SK-N-SH treated with all-trans-retinoic acid at 6 μM for 48 hours (cell line): ENCODE data around the gene RFPL1.
A peak's percentile ranks its signal among the peaks of the same experiment; 100 is the strongest.
"Not testable (repeated sequence)": the region's sequence is repeated elsewhere in the genome, so short reads cannot be mapped to it uniquely, and the experiment has no call there.

ENCODE experiments used
- ATAC-seq: fragments of 200-7000 bp; cut with Tn5 transposase; 3 replicates; pipeline ENCODE4 v1.9.1; 2020; ENCODE audit warnings: mild to moderate bottlenecking, moderate library complexity
- ARNTL ChIP-seq: fragments of 450-650 bp; formaldehyde crosslinking; IDR thresholded peaks from 2 replicates; pipeline ENCODE4 v1.5.0; 2020; ENCODE audit warnings: low read depth, mild to moderate bottlenecking, moderate library complexity, borderline replicate concordance
- BACH2 ChIP-seq: fragments of 250-450 bp; sonication (Bioruptor Pico); IDR thresholded peaks from 2 replicates; pipeline ENCODE4 v1.9.0; 2021; ENCODE audit warnings: mild to moderate bottlenecking, borderline replicate concordance
- ESRRG ChIP-seq: fragments of 250-450 bp; sonication (Bioruptor Pico); IDR thresholded peaks from 2 replicates; pipeline ENCODE4 v1.6.1; 2021; ENCODE audit warnings: mild to moderate bottlenecking
- OSR1 ChIP-seq: fragments of 250-450 bp; sonication (Bioruptor Pico); IDR thresholded peaks from 2 replicates; pipeline ENCODE4 v1.8.0; 2022; ENCODE audit warnings: moderate library complexity, mild to moderate bottlenecking, inconsistent platforms
- PPARA ChIP-seq: fragments of 250-450 bp; sonication (Bioruptor Pico); IDR thresholded peaks from 2 replicates; pipeline ENCODE4 v1.5.0; 2020; ENCODE audit warnings: mild to moderate bottlenecking, borderline replicate concordance
- RARB ChIP-seq: fragments of 250-450 bp; sonication (Bioruptor Pico); IDR thresholded peaks from 2 replicates; pipeline ENCODE4 v1.8.0; 2021; ENCODE audit warnings: mild to moderate bottlenecking, moderate library complexity
- SNAI2 ChIP-seq: fragments of 250-450 bp; sonication (Bioruptor Pico); IDR thresholded peaks from 2 replicates; pipeline ENCODE4 v1.5.0; 2020; ENCODE audit warnings: mild to moderate bottlenecking, moderate library complexity
- TCF4 ChIP-seq: fragments of 250-450 bp; sonication (Bioruptor Pico); IDR thresholded peaks from 2 replicates; pipeline ENCODE4 v1.8.0; 2021; ENCODE audit warnings: mild to moderate bottlenecking, moderate library complexity, borderline replicate concordance
- TOX ChIP-seq: fragments of 250-450 bp; sonication (Bioruptor Pico); IDR thresholded peaks from 2 replicates; pipeline ENCODE4 v1.8.0; 2021; ENCODE audit warnings: mild to moderate bottlenecking, moderate library complexity, borderline replicate concordance
- ZC3H10 ChIP-seq: fragments of 250-450 bp; sonication (Bioruptor Pico); IDR thresholded peaks from 2 replicates; pipeline ENCODE4 v1.5.1; 2021; ENCODE audit warnings: mild to moderate bottlenecking, moderate library complexity
- ZFP3 ChIP-seq: fragments of 250-450 bp; sonication (Bioruptor Pico); IDR thresholded peaks from 2 replicates; pipeline ENCODE4 v1.5.0; 2020; ENCODE audit warnings: mild to moderate bottlenecking, moderate library complexity
- ZNF565 ChIP-seq: fragments of 450-650 bp; formaldehyde crosslinking; conservative IDR thresholded peaks from 2 replicates; pipeline ENCODE4 v1.5.0; 2020; ENCODE audit warnings: low read depth, mild to moderate bottlenecking, moderate library complexity
- ZNF8 ChIP-seq: fragments of 450-650 bp; formaldehyde crosslinking; IDR thresholded peaks from 2 replicates; pipeline ENCODE4 v1.5.0; 2020; ENCODE audit warnings: mild to moderate bottlenecking, moderate library complexity
- TF ChIP-seq, protein P1 (sequence below): fragments of 250-450 bp; sonication (Bioruptor Pico); IDR thresholded peaks from 2 replicates; pipeline ENCODE4 v1.8.0; 2020; ENCODE audit warnings: mild to moderate bottlenecking, moderate library complexity, borderline replicate concordance
- TF ChIP-seq, protein P2 (sequence below): fragments of 250-450 bp; sonication (Bioruptor Pico); IDR thresholded peaks from 2 replicates; pipeline ENCODE4 v1.5.1; 2021; ENCODE audit warnings: mild to moderate bottlenecking, moderate library complexity
- TF ChIP-seq, protein P3 (sequence below): fragments of 250-450 bp; sonication (Bioruptor Pico); IDR thresholded peaks from 2 replicates; pipeline ENCODE4 v1.8.0; 2021; ENCODE audit warnings: low read depth, mild to moderate bottlenecking, moderate library complexity, borderline replicate concordance
- TF ChIP-seq, protein P4 (sequence below): fragments of 250-450 bp; sonication (Bioruptor Pico); IDR thresholded peaks from 2 replicates; pipeline ENCODE4 v1.5.1; 2020; ENCODE audit warnings: low read depth, mild to moderate bottlenecking, moderate library complexity
- TF ChIP-seq, protein P5 (sequence below): fragments of 250-450 bp; sonication (Bioruptor Pico); IDR thresholded peaks from 2 replicates; pipeline ENCODE4 v1.5.0; 2020; ENCODE audit warnings: mild to moderate bottlenecking, moderate library complexity

Gene RFPL1

DNA sequence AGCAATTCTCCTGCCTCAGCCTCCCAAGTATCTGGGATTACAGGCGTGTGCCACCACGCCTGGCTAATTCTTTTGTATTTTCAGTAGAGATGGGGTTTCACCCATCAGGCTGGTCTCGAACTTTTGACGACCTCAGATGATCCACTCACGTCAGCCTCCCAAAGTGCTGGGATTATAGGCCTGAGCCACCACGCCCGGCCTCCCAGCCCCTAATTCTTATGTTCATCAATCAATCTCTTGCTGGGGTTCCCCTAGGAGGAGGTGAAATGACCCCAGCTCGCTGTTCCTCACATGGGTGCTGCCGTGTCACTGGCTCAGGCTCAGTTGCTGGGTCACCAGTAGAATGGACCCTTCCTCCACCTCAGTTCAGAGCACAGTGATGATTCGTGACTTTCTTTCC is at the start of gene RFPL1:
Gene RFPL1 (plus strand): TSS at position 301 of the 400 bp plus-strand sequence.
- ATAC-seq = not testable (repeated sequence)

DNA sequence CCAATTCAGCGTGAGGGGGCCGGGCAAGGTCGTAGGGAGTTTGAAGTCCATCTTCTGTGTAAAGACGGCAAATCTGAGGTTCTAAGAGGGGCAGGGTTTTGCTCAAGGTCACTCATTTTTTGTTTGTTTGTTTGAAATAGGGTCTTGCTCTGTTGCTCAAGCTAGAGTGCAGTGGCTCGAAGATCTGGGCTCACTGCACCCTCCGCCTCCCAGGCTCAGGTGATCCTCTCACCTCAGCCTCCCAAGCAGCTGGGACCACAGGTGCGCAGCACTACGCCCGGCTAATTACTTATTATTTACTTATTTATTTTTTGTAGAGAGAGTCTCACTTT is 49.7 kb upstream of the RFPL1 start:
- TF ChIP-seq ESRRG (CRISPR knock-in tag) (no peak), ZNF565 (CRISPR knock-in tag) (no peak), RARB (no peak), ZNF8 (CRISPR knock-in tag) (no peak), OSR1 (no peak), ZFP3 (CRISPR knock-in tag) (no peak), PPARA (CRISPR knock-in tag) (no peak), TCF4 (CRISPR knock-in tag) (no peak), ARNTL (CRISPR knock-in tag) (no peak), TOX (CRISPR knock-in tag) (no peak)
- TF ChIP-seq, protein P1, sequence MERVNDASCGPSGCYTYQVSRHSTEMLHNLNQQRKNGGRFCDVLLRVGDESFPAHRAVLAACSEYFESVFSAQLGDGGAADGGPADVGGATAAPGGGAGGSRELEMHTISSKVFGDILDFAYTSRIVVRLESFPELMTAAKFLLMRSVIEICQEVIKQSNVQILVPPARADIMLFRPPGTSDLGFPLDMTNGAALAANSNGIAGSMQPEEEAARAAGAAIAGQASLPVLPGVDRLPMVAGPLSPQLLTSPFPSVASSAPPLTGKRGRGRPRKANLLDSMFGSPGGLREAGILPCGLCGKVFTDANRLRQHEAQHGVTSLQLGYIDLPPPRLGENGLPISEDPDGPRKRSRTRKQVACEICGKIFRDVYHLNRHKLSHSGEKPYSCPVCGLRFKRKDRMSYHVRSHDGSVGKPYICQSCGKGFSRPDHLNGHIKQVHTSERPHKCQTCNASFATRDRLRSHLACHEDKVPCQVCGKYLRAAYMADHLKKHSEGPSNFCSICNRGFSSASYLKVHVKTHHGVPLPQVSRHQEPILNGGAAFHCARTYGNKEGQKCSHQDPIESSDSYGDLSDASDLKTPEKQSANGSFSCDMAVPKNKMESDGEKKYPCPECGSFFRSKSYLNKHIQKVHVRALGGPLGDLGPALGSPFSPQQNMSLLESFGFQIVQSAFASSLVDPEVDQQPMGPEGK (CRISPR knock-in tag) = no peak
- TF ChIP-seq, protein P2, sequence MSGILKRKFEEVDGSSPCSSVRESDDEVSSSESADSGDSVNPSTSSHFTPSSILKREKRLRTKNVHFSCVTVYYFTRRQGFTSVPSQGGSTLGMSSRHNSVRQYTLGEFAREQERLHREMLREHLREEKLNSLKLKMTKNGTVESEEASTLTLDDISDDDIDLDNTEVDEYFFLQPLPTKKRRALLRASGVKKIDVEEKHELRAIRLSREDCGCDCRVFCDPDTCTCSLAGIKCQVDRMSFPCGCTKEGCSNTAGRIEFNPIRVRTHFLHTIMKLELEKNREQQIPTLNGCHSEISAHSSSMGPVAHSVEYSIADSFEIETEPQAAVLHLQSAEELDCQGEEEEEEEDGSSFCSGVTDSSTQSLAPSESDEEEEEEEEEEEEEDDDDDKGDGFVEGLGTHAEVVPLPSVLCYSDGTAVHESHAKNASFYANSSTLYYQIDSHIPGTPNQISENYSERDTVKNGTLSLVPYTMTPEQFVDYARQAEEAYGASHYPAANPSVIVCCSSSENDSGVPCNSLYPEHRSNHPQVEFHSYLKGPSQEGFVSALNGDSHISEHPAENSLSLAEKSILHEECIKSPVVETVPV (CRISPR knock-in tag) = no peak
- TF ChIP-seq, protein P3, sequence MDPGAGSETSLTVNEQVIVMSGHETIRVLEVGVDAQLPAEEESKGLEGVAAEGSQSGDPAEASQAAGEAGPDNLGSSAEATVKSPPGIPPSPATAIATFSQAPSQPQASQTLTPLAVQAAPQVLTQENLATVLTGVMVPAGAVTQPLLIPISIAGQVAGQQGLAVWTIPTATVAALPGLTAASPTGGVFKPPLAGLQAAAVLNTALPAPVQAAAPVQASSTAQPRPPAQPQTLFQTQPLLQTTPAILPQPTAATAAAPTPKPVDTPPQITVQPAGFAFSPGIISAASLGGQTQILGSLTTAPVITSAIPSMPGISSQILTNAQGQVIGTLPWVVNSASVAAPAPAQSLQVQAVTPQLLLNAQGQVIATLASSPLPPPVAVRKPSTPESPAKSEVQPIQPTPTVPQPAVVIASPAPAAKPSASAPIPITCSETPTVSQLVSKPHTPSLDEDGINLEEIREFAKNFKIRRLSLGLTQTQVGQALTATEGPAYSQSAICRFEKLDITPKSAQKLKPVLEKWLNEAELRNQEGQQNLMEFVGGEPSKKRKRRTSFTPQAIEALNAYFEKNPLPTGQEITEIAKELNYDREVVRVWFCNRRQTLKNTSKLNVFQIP (CRISPR knock-in tag) = no peak
- TF ChIP-seq, protein P4, sequence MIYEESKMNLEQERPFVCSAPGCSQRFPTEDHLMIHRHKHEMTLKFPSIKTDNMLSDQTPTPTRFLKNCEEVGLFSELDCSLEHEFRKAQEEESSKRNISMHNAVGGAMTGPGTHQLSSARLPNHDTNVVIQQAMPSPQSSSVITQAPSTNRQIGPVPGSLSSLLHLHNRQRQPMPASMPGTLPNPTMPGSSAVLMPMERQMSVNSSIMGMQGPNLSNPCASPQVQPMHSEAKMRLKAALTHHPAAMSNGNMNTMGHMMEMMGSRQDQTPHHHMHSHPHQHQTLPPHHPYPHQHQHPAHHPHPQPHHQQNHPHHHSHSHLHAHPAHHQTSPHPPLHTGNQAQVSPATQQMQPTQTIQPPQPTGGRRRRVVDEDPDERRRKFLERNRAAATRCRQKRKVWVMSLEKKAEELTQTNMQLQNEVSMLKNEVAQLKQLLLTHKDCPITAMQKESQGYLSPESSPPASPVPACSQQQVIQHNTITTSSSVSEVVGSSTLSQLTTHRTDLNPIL = no peak
- peak; percentile 27 for ATAC-seq

DNA sequence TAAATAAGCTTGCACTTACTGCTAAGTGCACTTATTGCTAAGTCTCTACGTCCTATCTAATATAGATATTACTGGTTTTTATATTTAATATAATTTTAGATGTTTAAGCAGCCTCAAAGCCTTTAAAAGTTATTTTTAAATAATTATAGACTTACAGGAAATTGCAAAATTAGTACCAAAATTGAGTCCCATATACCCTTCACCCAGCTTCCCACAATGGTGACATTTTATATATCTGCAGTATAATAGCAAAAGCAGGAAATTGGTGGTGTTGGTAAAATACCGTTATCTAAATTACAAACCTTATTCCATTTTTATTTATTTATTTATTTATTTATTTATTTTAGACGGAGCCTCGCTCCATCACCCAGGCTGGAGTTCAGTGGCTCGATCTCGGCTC is 48.1 kb upstream of the RFPL1 start:
- no peak for TF ChIP-seq BACH2 (CRISPR knock-in tag)
- TF ChIP-seq ZC3H10 (CRISPR knock-in tag) = no peak
- TF ChIP-seq ZNF565 (CRISPR knock-in tag) = no peak
- TF ChIP-seq, protein P2 (CRISPR knock-in tag) = no peak
- TF ChIP-seq SNAI2 (CRISPR knock-in tag) = no peak
- TF ChIP-seq ZNF8 (CRISPR knock-in tag) = no peak
- no peak for TF ChIP-seq PPARA (CRISPR knock-in tag)
- TF ChIP-seq, protein P5, sequence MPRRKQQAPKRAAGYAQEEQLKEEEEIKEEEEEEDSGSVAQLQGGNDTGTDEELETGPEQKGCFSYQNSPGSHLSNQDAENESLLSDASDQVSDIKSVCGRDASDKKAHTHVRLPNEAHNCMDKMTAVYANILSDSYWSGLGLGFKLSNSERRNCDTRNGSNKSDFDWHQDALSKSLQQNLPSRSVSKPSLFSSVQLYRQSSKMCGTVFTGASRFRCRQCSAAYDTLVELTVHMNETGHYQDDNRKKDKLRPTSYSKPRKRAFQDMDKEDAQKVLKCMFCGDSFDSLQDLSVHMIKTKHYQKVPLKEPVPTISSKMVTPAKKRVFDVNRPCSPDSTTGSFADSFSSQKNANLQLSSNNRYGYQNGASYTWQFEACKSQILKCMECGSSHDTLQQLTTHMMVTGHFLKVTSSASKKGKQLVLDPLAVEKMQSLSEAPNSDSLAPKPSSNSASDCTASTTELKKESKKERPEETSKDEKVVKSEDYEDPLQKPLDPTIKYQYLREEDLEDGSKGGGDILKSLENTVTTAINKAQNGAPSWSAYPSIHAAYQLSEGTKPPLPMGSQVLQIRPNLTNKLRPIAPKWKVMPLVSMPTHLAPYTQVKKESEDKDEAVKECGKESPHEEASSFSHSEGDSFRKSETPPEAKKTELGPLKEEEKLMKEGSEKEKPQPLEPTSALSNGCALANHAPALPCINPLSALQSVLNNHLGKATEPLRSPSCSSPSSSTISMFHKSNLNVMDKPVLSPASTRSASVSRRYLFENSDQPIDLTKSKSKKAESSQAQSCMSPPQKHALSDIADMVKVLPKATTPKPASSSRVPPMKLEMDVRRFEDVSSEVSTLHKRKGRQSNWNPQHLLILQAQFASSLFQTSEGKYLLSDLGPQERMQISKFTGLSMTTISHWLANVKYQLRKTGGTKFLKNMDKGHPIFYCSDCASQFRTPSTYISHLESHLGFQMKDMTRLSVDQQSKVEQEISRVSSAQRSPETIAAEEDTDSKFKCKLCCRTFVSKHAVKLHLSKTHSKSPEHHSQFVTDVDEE = no peak
- TF ChIP-seq TOX (CRISPR knock-in tag) = no peak
- TF ChIP-seq, protein P4 = no peak
- no peak for ATAC-seq
